Hematopoietic multipotent progenitor cell treated with erythropoietin and hydrocortisone succinate and interleukin-3 and kit ligand, for 15 days (in vitro differentiated cells): Measurements from ENCODE around the gene TUB.

Experiments used
- DNase-seq: peaks from one replicate; pipeline ENCODE4 v3.0.0-alpha.2; 2015; ENCODE audit warnings: low spot score

TUB gene, protein sequence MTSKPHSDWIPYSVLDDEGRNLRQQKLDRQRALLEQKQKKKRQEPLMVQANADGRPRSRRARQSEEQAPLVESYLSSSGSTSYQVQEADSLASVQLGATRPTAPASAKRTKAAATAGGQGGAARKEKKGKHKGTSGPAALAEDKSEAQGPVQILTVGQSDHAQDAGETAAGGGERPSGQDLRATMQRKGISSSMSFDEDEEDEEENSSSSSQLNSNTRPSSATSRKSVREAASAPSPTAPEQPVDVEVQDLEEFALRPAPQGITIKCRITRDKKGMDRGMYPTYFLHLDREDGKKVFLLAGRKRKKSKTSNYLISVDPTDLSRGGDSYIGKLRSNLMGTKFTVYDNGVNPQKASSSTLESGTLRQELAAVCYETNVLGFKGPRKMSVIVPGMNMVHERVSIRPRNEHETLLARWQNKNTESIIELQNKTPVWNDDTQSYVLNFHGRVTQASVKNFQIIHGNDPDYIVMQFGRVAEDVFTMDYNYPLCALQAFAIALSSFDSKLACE

DNA sequence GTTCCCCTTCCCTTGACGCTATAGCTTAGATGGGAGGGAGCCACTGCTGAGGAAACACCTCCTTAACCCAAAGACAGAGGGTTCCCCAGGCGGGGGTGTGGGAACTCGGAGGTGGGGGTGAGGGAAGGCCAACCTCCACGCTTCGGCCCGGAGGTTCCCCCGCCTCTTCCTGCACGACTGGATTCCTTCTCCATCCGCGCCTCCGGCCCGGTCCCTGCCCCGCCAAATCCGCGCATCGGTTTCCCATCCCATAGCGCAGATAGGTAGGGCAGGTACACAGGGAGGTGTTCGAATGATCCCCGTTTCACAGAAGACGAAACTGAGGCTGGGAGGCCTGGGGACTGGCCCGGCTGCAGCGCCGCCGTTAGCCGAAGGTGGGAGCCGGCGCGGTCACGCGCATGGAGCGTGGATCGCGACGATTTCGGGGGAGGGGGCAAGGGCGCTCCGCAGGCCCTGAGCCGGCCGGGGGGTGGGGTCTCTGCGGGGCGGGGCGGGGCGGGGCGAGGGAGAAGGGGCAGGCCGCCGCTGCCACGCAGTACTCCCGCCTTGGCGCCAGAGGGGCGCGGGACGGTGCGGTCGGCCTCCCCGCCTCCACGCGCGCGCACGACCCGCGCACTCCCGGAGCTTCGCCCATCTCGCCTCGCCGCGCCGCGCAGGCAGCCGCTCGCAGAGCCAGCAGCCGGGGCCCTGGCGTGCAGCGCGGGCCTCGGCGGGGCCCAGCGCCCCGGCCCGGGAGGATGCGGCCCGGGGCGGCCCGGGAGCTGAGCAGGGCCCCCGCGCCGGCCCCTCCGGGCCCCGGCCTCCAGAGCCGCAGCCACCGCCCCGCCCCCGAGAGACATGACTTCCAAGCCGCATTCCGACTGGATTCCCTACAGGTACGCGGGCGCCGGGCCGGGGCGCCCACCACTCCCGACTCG, at the start of gene TUB:
Gene TUB, plus strand, starts transcription at position 538 of the 917 bp plus-strand sequence. Its CDS starts 300 bp downstream, at position 838.
- no peak for DNase-seq

- DNase-seq, result no peak
Observed at GRCh38 chr11:8031248-8032115, 49.5 kb upstream of the TUB start.

DNA sequence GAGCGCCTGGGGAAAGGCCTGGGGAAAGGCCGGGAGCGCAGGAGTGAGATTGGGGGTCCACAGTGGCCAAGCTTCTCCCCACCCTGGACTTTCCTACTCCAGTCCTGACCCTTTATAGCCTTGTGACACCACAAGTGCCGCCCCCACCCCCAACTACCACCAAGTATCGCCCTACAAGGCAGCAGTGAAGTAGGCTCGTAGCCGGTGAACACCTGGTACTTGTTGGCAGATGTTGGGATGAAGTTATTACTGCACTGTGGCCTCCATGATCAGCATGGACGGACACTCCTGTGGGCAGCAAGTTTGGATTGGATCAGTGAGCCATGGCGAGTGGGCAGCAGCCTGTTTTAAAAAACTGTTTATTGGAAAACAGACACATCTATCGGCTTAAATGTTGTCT, 48.9 kb upstream of the TUB start:
- DNase-seq, result no peak

DNA sequence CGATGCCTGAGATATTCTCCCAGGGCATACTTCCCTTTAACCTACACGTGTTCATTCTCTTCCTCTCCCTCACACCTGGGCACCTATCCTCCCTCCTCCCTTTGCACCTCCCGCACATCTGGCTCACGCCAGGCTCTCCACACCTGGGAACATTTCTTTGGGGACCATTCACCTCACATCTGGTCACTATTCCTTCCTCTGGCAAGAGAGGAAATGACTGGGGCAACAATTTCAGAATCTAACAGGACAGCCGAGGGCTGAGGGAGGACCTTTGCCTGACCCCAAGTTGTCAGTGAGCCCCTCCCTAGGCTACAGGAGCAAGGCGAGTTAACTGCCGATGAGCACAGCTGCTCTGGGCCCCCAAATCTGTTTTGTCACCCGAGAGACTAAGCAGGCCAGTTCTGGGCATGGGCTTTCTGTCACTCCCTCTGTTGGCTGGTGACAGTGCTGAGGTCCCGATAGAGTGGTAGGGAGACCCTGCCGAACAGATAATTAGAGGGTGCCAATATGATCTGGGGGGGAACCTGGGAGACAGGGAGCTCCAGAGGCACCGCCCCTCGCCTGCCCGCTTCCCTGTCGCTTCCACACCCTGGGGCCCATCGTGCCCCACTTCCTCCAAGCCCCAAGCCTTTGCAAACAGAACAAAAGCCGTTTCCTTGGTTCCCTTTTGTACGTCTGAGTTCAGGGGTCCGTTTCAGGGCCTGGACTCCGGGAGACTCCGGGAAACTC, 48.3 kb upstream of the TUB start:
- DNase-seq, result no peak

- peak; percentile 52 for DNase-seq
Observed at GRCh38 chr11:8033305-8034105, 47.5 kb upstream of the TUB start.

GRCh38 chr11:8034106-8034585, 46.9 kb upstream of the TUB start:
- no peak for DNase-seq

GRCh38 chr11:8034604-8035190, 46.3 kb upstream of the TUB start:
- no peak for DNase-seq

DNA sequence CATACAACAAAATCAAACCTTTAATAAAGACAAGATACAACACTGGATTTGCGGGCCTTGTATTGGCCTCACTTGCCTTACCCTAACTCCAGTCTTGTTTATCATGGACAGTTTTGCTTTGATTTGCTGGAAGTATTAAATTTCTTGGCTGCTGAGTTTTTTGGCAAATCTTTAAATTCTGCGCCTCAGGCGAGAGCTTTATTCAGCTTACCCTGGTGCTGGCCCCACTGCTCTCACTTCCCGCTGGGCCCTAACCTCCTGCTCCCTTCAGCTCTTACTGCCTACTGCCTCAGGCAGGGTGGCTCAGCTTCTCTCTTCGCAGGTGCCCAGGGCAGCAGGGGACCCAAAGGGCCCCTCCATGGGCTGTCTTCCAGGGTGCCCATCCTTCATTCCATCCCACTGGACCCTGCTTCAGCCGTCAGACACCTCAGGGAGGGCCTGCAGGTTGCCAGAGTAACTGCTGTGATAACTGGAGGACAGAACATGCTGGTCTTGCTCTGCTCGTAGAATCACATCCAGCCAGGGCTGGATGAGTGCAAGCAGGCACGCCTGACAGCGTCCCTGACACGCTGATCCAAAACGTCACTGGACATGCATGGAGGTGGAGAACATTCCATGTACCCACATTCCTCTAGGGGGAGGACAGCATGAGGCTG, 45.7 kb upstream of the TUB start:
- DNase-seq, result no peak

DNA sequence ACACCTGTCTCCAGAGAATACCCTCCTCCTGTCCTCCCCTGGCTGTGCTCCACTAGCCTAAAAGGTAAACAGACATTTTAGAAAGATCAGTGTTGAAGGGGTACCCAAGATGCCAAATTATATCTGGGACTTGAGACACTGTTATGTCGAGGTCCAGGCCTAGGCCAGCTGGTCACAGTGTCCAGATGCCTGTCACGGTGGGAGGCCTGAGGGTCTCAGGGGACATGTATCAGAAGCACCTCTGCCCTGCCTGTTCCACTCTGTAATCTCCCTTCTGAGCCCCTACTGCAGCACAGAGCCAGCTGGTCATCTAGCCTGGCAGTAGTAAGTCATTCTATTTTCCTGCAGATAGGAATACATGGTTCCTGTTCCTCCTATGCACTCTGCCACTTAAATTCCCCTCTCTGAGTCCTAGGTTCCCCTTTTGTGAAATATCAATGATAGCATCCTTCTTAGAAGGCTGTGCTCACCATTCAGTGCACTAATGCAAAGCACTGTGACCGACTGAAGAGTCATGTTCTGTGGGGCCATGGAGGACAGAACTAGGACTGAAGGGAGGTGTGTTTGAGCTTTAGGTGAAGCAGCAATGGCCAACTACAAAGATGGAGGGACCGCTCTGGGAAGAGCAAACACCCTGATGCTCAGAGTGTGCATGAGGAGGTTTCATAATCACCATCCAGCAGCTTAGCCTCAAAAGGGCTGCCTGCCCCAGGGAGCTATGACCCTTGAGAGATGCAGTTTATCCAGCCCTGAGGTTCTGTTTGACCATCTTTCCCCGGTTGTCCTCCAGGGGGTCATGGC, 44.8 kb upstream of the TUB start:
- DNase-seq, result no peak

DNA sequence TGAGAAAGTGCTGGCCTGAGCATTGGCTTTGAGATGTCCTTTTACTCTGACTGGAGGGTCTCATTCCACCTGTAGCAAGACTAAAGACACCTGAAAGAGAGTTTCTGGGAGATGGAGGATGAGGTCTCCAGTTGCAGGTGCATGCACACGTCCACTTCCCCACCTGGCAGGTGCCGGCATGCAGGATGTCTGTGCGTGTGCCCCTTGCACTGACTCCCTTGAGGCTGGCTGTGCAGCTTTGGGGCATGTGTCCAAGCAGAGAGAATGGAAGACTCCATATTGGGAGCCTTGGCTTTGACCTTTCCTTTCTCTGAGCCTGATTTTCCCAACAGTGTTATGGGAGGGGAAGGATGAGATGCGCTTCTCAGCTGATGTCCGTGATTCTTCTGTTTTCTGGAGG, 44.0 kb upstream of the TUB start:
- no peak for DNase-seq

- DNase-seq, result no peak
Observed at GRCh38 chr11:8038393-8038792, 42.6 kb upstream of the TUB start.

GRCh38 chr11:8038811-8039529, 42.0 kb upstream of the TUB start:
- DNase-seq, result no peak

GRCh38 chr11:8039530-8040260, 41.3 kb upstream of the TUB start:
- no peak for DNase-seq

GRCh38 chr11:8040261-8040920, 40.6 kb upstream of the TUB start:
- no peak for DNase-seq

- DNase-seq, result no peak
Observed at GRCh38 chr11:8040921-8041285, 40.1 kb upstream of the TUB start.

DNA sequence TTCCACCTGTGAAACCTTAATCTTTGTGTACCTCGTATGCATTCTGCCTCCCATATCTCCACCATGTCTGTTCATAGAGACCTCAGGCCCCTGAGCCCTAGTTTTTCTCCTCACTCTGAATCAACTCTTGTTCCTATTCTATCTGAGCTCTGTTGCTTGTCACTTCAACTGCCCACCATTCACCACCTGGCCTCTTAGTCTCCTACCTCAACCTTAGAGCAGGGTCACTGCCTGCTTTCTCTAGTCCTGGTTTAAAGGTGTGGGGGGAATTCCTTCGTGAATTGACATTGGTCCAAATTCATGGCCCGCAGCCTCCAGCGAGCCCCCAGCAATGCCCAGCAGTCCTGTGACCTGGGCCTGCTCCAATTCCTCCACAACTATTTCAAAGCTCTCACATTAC, 39.4 kb upstream of the TUB start:
- DNase-seq, result no peak

DNA sequence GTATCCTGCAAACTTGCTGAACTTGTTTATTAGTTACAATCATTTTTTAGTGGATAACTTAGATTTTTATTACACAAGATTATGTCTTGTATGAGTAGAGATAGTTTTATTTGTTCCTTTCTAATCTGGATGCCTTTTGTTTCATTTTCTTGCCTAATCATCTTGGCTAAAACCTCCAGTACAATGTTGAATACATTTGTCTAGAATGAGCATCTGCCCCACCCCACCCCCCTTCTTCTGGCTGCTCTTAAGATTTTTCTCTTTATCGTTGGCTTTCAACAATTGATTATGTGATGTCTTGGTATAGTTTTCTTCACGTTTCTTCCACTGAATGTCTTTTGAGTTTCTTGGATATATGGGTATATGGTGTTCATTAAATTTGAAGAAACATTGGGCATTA, 37.3 kb upstream of the TUB start:
- DNase-seq, result no peak
